ENCODE measurements around the gene HTT.
"Not testable (repeated sequence)": the region's sequence is repeated elsewhere in the genome, so short reads cannot be mapped to it uniquely, and the experiment has no call there.

HTT gene

GRCh38 chr4:3046623-3047022 lies 27.9 kb upstream of the HTT start:
- FAIRE-seq: no peak

GRCh38 chr4:3047464-3048286 lies 26.8 kb upstream of the HTT start:
- FAIRE-seq: no peak

GRCh38 chr4:3051141-3051897 lies 23.2 kb upstream of the HTT start:
- FAIRE-seq: not testable (repeated sequence)

- FAIRE-seq: no peak
Observed at GRCh38 chr4:3054169-3054759, 20.2 kb upstream of the HTT start.

- FAIRE-seq: no peak
Observed at GRCh38 chr4:3059943-3060342, 14.5 kb upstream of the HTT start.

- FAIRE-seq: no peak
Observed at GRCh38 chr4:3060946-3061345, 13.5 kb upstream of the HTT start.

- FAIRE-seq: no peak
Observed at GRCh38 chr4:3062471-3062870, 12.0 kb upstream of the HTT start.

- no peak for FAIRE-seq
Observed at GRCh38 chr4:3065551-3065950, 8.9 kb upstream of the HTT start.

GRCh38 chr4:3066836-3067400 lies 7.6 kb upstream of the HTT start:
- no peak for FAIRE-seq

- FAIRE-seq: no peak
Observed at GRCh38 chr4:3067473-3068001, 6.9 kb upstream of the HTT start.

GRCh38 chr4:3069661-3070199 lies 4.8 kb upstream of the HTT start:
- FAIRE-seq: no peak

GRCh38 chr4:3070709-3071500 lies 3.6 kb upstream of the HTT start:
- no peak for FAIRE-seq

- no peak for FAIRE-seq
Observed at GRCh38 chr4:3071811-3072210, 2.7 kb upstream of the HTT start.

GRCh38 chr4:3073158-3074077 lies 1.1 kb upstream of the HTT start:
- FAIRE-seq: no peak

GRCh38 chr4:3074846-3075651 lies 568 bp downstream of the HTT start:
- FAIRE-seq: no peak

- FAIRE-seq: no peak
Observed at GRCh38 chr4:3075652-3075981, 1.1 kb downstream of the HTT start.

GRCh38 chr4:3077796-3078195 lies 3.3 kb downstream of the HTT start:
- FAIRE-seq: peak; percentile 41

- FAIRE-seq: no peak
Observed at GRCh38 chr4:3079694-3080123, 5.2 kb downstream of the HTT start.

- no peak for FAIRE-seq
Observed at GRCh38 chr4:3082925-3083515, 8.5 kb downstream of the HTT start.

- FAIRE-seq: no peak
Observed at GRCh38 chr4:3083732-3084131, 9.3 kb downstream of the HTT start.

Data from endometrium (tissue), 2 donors.